Measurements from ENCODE around the gene ZNF710. TPM values are rescaled to one million over a fixed set of nuclear protein-coding genes. Genes with fewer than 3 reads are reported as not detected.

The ZNF710 gene
- total and polyA plus RNA-seq, 2 donors (not counting 3 experiments of a cell fraction or from before 2014, with no cell fraction given): 8.9 to 32.4 TPM

- H2AFZ ChIP-seq (ENCODE audit: low read depth, low read length): no peak overlapping the region
- no peak overlapping the region for H3K4me2 ChIP-seq (ENCODE audit: insufficient read depth, low read length)
- no peak overlapping the region for H3K9ac ChIP-seq (replicated peaks; ENCODE audit: extremely low read depth, insufficient read depth, low read length)
- ChIA-PET CTCF (no interaction called here), POLR2A (no interaction called here)
- no peak overlapping the region for H3K4me3 ChIP-seq (replicated peaks in 1 of 3; ENCODE audit: insufficient read depth in 1 of 3, low read depth in 1 of 3, low read length in 3 of 3)
- H3K27ac ChIP-seq (ENCODE audit: insufficient read depth, low read depth, low read length): no peak overlapping the region
- intact Hi-C loops (cut with micrococcal nuclease) (no loop called here), dilution Hi-C loops (cut with MboI; ENCODE audit: extremely low pct_ligation_motif_present, low sequenced_read_pairs) (no loop called here)
- no peaks in the 10 kb centered on the region for H4K20me1 ChIP-seq (replicated peaks; ENCODE audit: control insufficient read depth, extremely low read depth, insufficient read depth, low read length)
- DNase-seq (ENCODE audit: low read depth, low spot score) (no peak), FAIRE-seq (no peak)
- no TSS peak for BruUV-seq (replicated peaks)
- no peaks in the 10 kb centered on the region for H3K79me2 ChIP-seq (ENCODE audit: control insufficient read depth, insufficient read depth, low read length)
- no peaks in the 10 kb centered on the region for H3K9me1 ChIP-seq (replicated peaks; ENCODE audit: control insufficient read depth, extremely low read depth, insufficient read depth, low read length)
- no peaks in the 10 kb centered on the region for H3K36me3 ChIP-seq (ENCODE audit: control insufficient read depth in 2 of 2, extremely low read depth in 1 of 2, insufficient read depth in 2 of 2, low read length in 2 of 2)
- no peaks in the 10 kb centered on the region for H3K9me3 ChIP-seq (replicated peaks; ENCODE audit: control insufficient read depth, insufficient read depth, low read length)
- H3K4me1 ChIP-seq (ENCODE audit: control insufficient read depth, extremely low read depth, insufficient read depth, low read length): peaks cover 3% of the 10 kb centered on the region
- no peak for TF ChIP-seq EZH2 (IDR thresholded peaks at IDR 0.05; ENCODE audit: borderline replicate concordance, low read depth, low read length, severe bottlenecking)
- H3K27me3 ChIP-seq (ENCODE audit: control insufficient read depth in 2 of 2, insufficient read depth in 2 of 2, low read length in 2 of 2): no peaks in the 10 kb centered on the region
Observed at GRCh38 chr15:89993349-89993748, 7.8 kb upstream of the ZNF710 start.

GRCh38 chr15:89997079-89997478, 4.0 kb upstream of the ZNF710 start:
- Histone ChIP-seq H3K79me2 (ENCODE audit: control insufficient read depth, insufficient read depth, low read length) (no peaks in the 10 kb centered on the region), H3K27ac (ENCODE audit: insufficient read depth, low read depth, low read length) (no peak overlapping the region), H3K4me2 (ENCODE audit: insufficient read depth, low read length) (no peak overlapping the region), H4K20me1 (replicated peaks; ENCODE audit: control insufficient read depth, extremely low read depth, insufficient read depth, low read length) (no peaks in the 10 kb centered on the region), H3K4me1 (ENCODE audit: control insufficient read depth, extremely low read depth, insufficient read depth, low read length) (peaks cover 31% of the 10 kb centered on the region), H3K9me1 (replicated peaks; ENCODE audit: control insufficient read depth, extremely low read depth, insufficient read depth, low read length) (no peaks in the 10 kb centered on the region), H3K4me3 (replicated peaks in 1 of 3; ENCODE audit: insufficient read depth in 1 of 3, low read depth in 1 of 3, low read length in 3 of 3) (no peak overlapping the region), H3K27me3 (ENCODE audit: control insufficient read depth in 2 of 2, insufficient read depth in 2 of 2, low read length in 2 of 2) (no peaks in the 10 kb centered on the region), H3K36me3 (ENCODE audit: control insufficient read depth in 2 of 2, extremely low read depth in 1 of 2, insufficient read depth in 2 of 2, low read length in 2 of 2) (no peaks in the 10 kb centered on the region), H3K9me3 (replicated peaks; ENCODE audit: control insufficient read depth, insufficient read depth, low read length) (no peaks in the 10 kb centered on the region), H3K9ac (replicated peaks; ENCODE audit: extremely low read depth, insufficient read depth, low read length) (no peak overlapping the region), H2AFZ (ENCODE audit: low read depth, low read length) (no peak overlapping the region)
- dilution Hi-C loops (cut with MboI; ENCODE audit: extremely low pct_ligation_motif_present, low sequenced_read_pairs): no loop called here
- DNase-seq (ENCODE audit: low read depth, low spot score): no peak
- ChIA-PET POLR2A (no interaction called here), CTCF (interaction anchor here (0.6 to 1.8 kb wide), 3 partner anchors 12 to 74 kb away, joined by 3 to 5 read pairs (median 4); no protein-coding TSS in a partner anchor)
- FAIRE-seq: no peak
- TF ChIP-seq CTCF (IDR thresholded peaks at IDR 0.05; ENCODE audit: extremely low read depth in 1 of 2, insufficient read depth in 1 of 2, low read depth in 1 of 2, low read length in 2 of 2) (no peak), JUN (IDR thresholded peaks at IDR 0.05; ENCODE audit: borderline replicate concordance, insufficient read depth, insufficient read length, low read depth) (no peak), FOS (IDR thresholded peaks at IDR 0.05; ENCODE audit: borderline replicate concordance, insufficient read depth, low read length) (no peak), GATA2 (IDR thresholded peaks at IDR 0.05; ENCODE audit: insufficient read depth, insufficient read length, low read depth, low read length) (no peak), MYC (IDR thresholded peaks at IDR 0.05; ENCODE audit: low read depth, low read length) (no peak), EZH2 (IDR thresholded peaks at IDR 0.05; ENCODE audit: borderline replicate concordance, low read depth, low read length, severe bottlenecking) (no peak), POLR2A (IDR thresholded peaks at IDR 0.05; ENCODE audit: low read depth, low read length) (no peak), POLR2AphosphoS5 (IDR thresholded peaks at IDR 0.05; ENCODE audit: insufficient read depth, low read depth, low read length) (no peak), MAX (IDR thresholded peaks at IDR 0.05; ENCODE audit: insufficient read depth, insufficient read length) (no peak)
- no TSS peak for BruUV-seq (replicated peaks)
- intact Hi-C loops (cut with micrococcal nuclease): no loop called here
